ENCODE results near the gene NIPAL3. TPM values are rescaled to one million over a fixed set of nuclear protein-coding genes. Genes with fewer than 3 reads are reported as not detected.

NIPAL3 gene
- total RNA-seq, 1 donor, result 42.2 TPM

DNA sequence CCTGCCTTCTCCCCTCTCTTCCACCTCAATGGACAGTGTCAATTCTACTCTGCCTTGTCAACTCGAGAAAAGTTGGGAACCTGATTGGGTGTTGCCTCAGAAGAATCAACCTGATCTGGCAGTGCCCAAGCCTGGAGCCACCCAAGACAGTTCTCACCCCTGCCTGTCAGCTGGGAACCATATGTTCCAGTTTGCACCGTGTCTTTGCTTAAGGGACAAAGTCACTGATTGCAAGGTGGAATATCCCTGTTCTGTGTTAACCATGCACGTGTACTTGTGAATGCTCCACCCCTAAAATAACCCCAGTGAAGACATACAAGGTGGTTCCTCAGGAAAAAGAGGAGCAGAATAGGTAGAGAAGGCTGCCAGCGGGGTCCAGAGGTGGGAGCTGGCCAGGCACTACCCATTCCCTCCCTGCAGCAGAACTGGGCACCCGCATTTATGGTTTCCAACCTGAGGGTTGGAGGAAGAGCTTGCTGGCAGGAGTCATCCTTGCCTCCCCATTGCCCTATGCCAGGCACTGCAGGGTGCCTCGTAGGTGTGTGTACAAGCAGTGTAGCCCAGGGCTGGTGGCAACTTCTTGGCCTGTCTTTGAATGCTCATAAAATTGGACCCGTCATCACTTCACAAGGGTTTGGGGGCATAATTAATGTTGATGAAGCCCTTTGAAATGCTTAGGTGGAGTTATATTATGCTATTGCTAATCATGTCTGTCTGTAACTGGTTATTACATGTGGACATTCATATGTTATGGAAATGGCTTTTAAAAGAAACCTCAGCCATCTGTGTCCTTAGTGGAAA, 11.3 kb downstream of the NIPAL3 start:
- TF ChIP-seq, protein P1, sequence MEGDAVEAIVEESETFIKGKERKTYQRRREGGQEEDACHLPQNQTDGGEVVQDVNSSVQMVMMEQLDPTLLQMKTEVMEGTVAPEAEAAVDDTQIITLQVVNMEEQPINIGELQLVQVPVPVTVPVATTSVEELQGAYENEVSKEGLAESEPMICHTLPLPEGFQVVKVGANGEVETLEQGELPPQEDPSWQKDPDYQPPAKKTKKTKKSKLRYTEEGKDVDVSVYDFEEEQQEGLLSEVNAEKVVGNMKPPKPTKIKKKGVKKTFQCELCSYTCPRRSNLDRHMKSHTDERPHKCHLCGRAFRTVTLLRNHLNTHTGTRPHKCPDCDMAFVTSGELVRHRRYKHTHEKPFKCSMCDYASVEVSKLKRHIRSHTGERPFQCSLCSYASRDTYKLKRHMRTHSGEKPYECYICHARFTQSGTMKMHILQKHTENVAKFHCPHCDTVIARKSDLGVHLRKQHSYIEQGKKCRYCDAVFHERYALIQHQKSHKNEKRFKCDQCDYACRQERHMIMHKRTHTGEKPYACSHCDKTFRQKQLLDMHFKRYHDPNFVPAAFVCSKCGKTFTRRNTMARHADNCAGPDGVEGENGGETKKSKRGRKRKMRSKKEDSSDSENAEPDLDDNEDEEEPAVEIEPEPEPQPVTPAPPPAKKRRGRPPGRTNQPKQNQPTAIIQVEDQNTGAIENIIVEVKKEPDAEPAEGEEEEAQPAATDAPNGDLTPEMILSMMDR (IDR thresholded peaks at IDR 0.05; ENCODE audit: insufficient read depth, low read length), result no peak
- no peak overlapping the region for H3K4me3 ChIP-seq (ENCODE audit: low read depth, low read length)
- DNase-seq (ENCODE audit: low read depth), result no peak

DNA sequence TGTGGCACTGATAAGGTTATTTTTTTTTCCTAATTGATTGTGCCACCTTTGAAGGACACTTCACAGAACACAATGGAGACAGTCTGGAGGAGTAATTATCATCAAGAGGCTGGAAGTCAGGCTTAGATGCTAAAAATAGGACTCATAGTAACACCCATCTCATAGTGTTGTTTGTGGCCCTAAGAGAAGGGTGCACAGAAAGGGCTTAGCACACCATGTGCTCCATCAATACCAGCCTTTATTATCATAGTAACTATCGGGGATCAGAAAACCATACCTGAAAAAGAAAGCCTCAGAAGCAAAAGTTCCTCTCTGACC, 11.9 kb downstream of the NIPAL3 start:
- H3K4me3 ChIP-seq (ENCODE audit: low read depth, low read length), result no peak overlapping the region
- no peak for DNase-seq (ENCODE audit: low read depth)
- TF ChIP-seq, protein P1 (IDR thresholded peaks at IDR 0.05; ENCODE audit: insufficient read depth, low read length), result no peak

DNA sequence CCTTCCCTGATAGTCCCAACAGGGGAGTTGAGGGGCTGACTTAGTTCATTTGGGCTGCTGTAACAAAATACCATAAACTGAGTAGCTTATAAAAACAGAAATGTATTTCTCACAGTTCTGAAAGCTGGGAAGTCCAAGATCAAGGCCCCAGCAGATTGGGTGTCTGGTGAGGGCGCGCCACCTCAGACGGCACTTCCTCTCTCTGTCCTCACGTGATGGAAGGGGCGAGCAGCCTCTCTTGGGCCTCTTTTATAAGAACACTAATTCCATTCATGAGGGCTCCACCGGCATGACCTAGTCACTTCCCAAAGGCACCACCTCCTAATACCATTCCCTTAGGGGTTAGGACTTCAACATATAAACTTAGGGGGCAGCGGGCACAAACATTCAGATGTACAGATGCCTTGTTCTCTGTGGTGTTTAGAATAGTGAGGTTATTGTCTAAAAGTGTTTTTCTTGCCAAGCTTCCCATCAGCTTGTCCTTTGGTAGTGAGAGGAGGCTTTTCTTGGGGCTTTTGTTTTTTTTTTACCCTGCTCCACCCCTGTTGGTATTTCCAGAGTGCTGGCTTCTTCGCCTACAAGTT, 20.3 kb downstream of the NIPAL3 start:
- H3K4me3 ChIP-seq (ENCODE audit: low read depth, low read length), result no peak overlapping the region
- no peak for DNase-seq (ENCODE audit: low read depth)
- TF ChIP-seq, protein P1 (IDR thresholded peaks at IDR 0.05; ENCODE audit: insufficient read depth, low read length), result no peak

DNA sequence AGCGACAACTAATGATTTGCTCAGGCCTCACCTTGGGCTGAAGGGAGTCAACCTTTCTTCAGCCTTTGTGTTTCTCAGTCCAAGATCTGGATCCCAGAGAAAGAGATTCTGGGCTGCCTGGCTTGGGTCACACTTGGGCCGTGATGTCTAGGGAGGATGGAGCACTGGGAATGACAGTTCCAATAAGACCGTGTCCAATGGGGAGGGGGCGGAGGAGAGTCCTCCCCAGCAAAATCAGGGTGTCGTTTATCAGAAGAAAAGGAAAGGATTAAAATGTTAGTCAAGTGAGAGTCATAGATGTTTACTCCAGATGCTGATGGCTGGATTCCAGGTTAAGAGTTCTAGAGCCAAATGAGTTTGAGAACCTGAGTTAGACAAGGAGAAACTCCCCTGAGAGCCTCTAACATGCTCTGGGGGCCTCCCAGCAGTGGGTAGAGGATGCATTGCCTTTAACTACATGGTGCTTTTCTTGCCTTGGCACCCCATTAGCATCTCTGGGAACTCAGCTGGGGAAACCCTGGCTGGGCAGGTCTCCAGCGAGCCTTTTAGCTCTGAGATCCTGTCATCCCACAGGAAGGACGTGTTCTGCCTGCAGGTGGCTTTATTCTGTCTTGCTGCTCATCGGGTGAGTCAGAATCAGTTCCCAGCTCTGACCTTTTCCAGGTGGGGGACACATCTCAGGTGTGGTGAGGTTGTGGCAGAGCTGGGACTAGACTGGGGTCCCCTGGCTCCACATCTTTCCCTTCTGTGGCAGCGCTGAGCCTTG, 22.2 kb downstream of the NIPAL3 start:
- DNase-seq (ENCODE audit: low read depth), result peak; percentile 61
- TF ChIP-seq, protein P1 (IDR thresholded peaks at IDR 0.05; ENCODE audit: insufficient read depth, low read length), result no peak
- H3K4me3 ChIP-seq (ENCODE audit: low read depth, low read length), result no peak overlapping the region

DNA sequence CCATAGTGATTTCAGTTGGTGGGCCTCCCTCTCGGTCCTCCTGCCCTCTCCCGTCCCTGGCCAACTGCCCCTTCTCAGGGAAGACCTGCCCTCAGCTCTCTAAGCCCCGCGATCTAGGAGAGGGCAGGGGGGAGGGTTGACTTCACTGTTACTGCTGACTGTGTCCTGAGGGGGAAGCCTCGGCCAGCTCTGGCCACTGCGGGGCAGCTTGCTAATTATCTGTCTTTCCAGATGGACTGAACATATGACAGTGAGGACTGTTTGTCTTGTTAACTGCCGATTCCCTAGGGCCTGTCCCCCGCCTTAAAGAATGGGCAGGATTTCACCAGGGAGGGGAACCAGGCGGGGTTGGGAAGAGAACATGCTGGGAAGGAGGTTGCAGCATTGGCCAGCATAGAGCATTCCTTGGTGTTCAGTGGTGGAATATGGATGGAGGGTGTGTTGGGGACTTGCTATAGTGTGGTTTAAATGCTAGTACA, 22.9 kb downstream of the NIPAL3 start:
- DNase-seq (ENCODE audit: low read depth), result peak; percentile 62
- TF ChIP-seq, protein P1 (IDR thresholded peaks at IDR 0.05; ENCODE audit: insufficient read depth, low read length), result no peak
- H3K4me3 ChIP-seq (ENCODE audit: low read depth, low read length), result no peak overlapping the region

DNA sequence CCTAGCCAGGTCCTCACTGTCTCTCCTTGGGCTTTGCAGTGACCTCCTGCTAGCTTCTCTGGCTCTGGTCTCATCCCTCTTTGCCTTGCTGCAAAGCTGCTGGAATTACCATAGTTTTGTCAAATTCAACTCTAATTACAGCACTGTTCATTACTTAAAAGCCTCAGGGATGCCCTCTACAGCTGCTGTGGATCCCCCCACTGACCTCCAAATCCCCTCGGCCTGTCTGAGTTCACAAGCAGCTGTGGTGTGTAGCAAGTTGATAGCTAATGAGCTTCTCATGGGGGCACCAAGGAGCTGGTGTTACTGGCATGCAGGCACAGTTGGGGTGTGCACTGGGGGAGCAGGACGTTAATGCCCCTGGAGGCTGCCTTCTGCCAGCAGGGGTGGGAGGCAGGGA, 24.8 kb downstream of the NIPAL3 start:
- no peak for DNase-seq (ENCODE audit: low read depth)
- H3K4me3 ChIP-seq (ENCODE audit: low read depth, low read length), result no peak overlapping the region
- TF ChIP-seq, protein P1 (IDR thresholded peaks at IDR 0.05; ENCODE audit: insufficient read depth, low read length), result no peak

Measured in fibroblast of the aortic adventitia (primary cell).